Measurements from ENCODE around the gene ZNF808. TPM values are rescaled to one million over a fixed set of nuclear protein-coding genes. Genes with fewer than 3 reads are reported as not detected.

Gene ZNF808
- total RNA-seq: 36.2 TPM

DNA sequence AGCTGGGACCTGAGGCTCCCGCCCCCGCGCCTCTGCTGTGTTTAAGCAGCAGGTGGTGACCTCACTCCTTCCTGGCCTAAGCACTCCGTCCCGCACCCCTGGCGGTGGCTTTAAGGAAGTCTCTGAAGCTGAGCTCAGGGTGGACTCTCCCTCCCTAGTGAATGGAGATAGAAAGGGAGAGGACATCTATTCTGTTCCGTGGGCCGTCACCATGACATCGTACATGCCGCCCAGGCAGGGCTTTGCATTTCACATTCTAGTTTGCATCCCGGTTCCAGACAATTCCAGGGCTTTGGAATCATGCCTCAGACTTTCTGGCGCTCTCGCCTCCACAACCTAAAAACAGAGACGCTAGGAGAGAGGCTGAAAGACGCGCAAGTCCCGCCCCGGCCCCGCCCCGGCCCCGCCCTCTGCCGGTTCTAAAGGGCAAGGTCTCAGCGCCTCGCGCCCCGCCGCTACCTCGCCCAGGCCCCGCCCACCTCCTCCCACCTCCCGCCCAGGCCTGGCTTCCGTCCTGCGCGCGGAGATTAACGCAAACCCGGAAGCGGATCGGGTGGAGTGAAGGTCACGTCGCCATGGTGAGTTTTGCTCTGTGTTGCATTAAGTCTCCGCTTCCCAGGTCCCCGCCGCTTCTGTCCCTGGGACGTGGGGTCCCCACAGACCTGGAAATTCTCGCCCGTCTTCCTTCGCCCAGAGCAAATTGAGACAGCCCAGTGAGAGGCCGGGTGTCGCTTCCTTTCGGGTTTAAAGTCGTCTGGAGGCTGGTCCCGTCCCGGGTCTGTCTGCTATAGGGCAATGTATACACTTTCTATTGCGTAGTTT is at the start of gene ZNF808:
TSS of gene ZNF808 (plus strand) at position 535 of the 822 bp plus-strand sequence. CDS start 15,617 bp downstream, outside the sequence.

DNA sequence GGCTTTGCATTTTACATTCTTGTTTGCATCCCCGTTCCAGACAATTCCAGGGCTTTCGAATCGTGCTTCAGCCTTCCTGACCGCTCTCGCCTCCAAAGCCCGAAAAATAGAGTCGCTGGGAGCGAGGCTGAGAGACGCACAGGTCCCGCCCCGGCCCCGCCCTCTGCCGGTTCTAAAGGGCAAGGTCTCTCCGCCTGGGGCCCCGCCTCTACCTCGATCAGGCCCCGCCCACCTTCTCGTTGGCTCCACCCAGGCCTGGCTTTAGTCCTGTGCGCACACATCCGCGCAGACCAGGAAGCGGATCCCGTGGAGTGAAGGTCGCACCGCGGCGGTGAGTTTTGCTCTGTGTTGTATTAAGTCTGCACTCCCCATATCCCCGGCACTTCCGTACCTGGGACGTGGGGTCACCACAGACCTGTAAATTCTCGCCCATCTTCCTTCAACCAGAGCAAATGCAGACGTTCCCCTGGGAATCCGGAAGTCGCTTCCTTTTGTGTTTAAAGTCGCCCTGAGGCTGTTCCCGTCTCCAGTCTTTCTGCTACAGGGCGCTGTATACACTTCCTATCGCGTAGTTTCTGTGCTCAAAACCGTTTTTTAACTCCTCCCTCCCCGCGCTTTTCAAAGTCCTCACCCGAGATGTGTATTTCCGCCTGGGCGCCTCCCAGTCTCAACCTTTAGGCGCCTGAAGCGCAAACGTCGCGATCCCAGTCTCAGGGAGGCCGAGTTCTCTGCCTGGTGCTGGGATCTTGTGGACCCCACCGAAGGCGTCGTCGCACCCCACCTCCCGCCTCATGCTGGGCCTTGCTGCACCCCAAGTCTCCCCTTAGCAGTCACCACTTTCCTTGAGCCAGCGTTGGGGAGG is 42.8 kb downstream of the ZNF808 start, which contains the start of gene ZNF701:
TSS of gene ZNF701 (plus strand) at position 288 of the 862 bp plus-strand sequence. CDS start 3,861 bp downstream, outside the sequence.

Small RNA genes within 50 kb of the gene (small RNA-seq; reads per million reads assigned to genes)
- not detected for gene RPL39P34

Other genes starting within 250 kb of the ZNF808 start
- 10.8 TPM for gene ZNF480, start 230.5 kb upstream of the ZNF808 start, total RNA-seq
- gene ZNF610, start 191.4 kb upstream of the ZNF808 start, total RNA-seq: 21.7 TPM
- 128 TPM for gene ZNF880, start 157.7 kb upstream of the ZNF808 start, total RNA-seq
- gene ZNF528, start 129.8 kb upstream of the ZNF808 start, total RNA-seq: 72.9 TPM
- gene ZNF534, start 98.5 kb upstream of the ZNF808 start, total RNA-seq: 2.8 TPM
- gene ZNF578, start 74.1 kb upstream of the ZNF808 start, total RNA-seq: 32.5 TPM
- gene ZNF701, start 42.6 kb downstream of the ZNF808 start, total RNA-seq: 24.7 TPM
- 48.9 TPM for gene ZNF83, start 110.7 kb downstream of the ZNF808 start, total RNA-seq
- 24.2 TPM for gene ZNF611, start 207.4 kb downstream of the ZNF808 start, total RNA-seq

All from diencephalon (tissue), 1 donor.